PC-3 (cell line): ENCODE results near the gene MDH1B.
"Not testable (repeated sequence)": the region's sequence is repeated elsewhere in the genome, so short reads cannot be mapped to it uniquely, and the experiment has no call there.

Experiments used
- CTCF ChIP-seq: fragments of 300-600 bp; sonication (generic); conservative IDR thresholded peaks from 2 replicates; pipeline ENCODE4 v1.5.1; 2017; ENCODE audit warnings: antibody characterized with exemption, low read depth, mild to moderate bottlenecking, low read length
- EZH2 ChIP-seq: fragments of 300-600 bp; sonication (generic); IDR thresholded peaks from one replicate; pipeline ENCODE4 v1.6.1; 2017; ENCODE audit warnings: antibody characterized with exemption, mild to moderate bottlenecking, low read length; ENCODE audit not compliant: unreplicated experiment

GRCh38 chr2:206715183-206715582, 49.9 kb downstream of the MDH1B start:
- not testable (repeated sequence) for TF ChIP-seq CTCF, EZH2
